AG09309 (cell line): ENCODE data around the gene CDYL2.
A peak's percentile ranks its signal among the peaks of the same experiment; 100 is the strongest.
"Not testable (repeated sequence)": the region's sequence is repeated elsewhere in the genome, so short reads cannot be mapped to it uniquely, and the experiment has no call there.

ENCODE experiments used
- DNase-seq: peaks from one replicate; pipeline ENCODE4 v3.0.0-alpha.2; 2010; ENCODE audit warnings: low read depth
- H3K4me3 ChIP-seq: 2 replicates; pipeline ENCODE4 v1.5.1; 2011; ENCODE audit warnings: mild to moderate bottlenecking, low read depth, low read length, moderate library complexity; ENCODE audit not compliant: control insufficient read depth
- CTCF ChIP-seq: IDR thresholded peaks from 2 replicates; pipeline ENCODE4 v1.5.1; 2011; ENCODE audit warnings: mild to moderate bottlenecking, low read depth, low read length, inconsistent platforms; ENCODE audit not compliant: insufficient read depth, control insufficient read depth; ENCODE audit errors: missing control alignments

The CDYL2 gene

DNA sequence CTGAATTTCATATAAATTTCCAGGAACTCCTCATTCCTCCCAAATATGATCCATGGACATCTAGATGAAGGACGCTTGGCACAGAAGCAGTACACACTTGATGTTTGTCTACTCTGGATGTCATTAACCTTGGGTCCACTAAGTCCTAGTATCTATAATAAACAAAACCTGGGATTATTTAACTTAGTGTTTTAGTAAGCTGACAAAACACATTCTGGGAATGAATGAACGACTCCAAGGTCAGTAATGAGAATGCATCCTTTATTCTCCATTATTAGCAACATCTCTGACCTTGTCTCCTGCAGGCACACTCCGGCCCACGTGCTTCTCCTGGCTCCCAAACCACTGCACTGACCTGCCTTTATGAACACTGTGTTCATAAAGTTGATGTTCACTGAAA lies 24.1 kb upstream of the CDYL2 start:
- TF ChIP-seq CTCF = no peak
- DNase-seq = no peak
- H3K4me3 ChIP-seq = no peak overlapping the region

DNA sequence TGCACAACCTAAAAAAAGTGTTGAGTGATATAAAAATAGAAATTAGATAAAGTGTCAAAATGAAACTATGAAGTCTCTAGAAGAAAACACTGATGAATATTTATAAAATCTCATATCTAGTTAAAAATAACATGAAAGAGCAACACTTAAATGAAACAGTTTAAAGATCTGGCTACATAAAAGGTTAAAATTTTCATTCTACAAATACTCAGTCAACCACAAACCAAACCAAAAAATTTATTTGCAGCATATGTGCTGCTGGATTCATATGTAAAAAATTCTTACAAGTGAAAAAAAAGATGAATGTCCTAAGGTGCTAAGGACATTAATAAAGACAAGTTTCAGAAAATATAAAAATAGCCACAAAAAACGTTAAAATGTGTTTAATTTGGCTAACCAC lies 22.6 kb upstream of the CDYL2 start:
- DNase-seq = no peak
- no peak overlapping the region for H3K4me3 ChIP-seq
- no peak for TF ChIP-seq CTCF

DNA sequence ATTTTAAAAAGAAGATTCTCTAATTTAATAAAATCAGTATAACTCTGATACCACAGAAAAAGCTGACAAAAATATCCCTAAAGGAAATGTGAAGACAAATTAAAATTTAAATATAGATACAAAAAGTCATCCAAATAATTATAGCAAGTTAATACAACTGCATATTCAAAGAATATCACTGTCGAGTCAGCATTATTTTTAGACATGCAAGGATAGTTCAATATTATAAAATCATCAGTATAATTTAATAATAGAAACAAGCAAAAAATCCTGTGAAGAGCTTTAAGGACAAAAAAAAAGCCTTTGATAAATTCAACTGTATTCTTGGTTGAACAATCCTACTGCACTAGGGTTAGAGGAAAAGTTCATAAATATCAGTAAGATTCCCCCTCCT lies 21.0 kb upstream of the CDYL2 start:
- no peak overlapping the region for H3K4me3 ChIP-seq
- no peak for TF ChIP-seq CTCF
- no peak for DNase-seq

- TF ChIP-seq CTCF = peak; percentile 73
- H3K4me3 ChIP-seq = no peak overlapping the region
- DNase-seq = peak; percentile 23
Observed at GRCh38 chr16:80824623-80825364, 20.4 kb upstream of the CDYL2 start.

- DNase-seq = no peak
- no peak overlapping the region for H3K4me3 ChIP-seq
- TF ChIP-seq CTCF = no peak
Observed at GRCh38 chr16:80819988-80820387, 15.6 kb upstream of the CDYL2 start.

DNA sequence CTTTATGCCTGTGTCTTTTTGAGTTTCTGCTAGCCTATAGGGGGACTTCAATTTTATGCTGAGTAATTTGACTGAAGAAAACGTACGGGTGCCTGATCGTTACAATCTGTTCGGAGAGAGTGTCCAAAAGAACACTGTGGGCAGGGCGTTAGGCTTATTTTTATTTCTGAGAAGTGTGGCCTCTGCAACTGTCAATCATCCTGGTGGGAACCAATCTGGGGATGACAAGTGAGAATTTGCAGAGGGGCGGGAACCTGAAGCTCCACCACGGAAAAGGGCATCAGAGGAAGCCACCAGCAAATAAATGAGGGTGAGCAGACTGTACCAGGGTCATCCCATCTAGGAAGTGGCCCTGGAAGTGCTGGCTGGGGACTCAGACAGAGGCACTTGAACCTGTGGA lies 12.0 kb upstream of the CDYL2 start:
- no peak overlapping the region for H3K4me3 ChIP-seq
- DNase-seq = no peak
- no peak for TF ChIP-seq CTCF

DNA sequence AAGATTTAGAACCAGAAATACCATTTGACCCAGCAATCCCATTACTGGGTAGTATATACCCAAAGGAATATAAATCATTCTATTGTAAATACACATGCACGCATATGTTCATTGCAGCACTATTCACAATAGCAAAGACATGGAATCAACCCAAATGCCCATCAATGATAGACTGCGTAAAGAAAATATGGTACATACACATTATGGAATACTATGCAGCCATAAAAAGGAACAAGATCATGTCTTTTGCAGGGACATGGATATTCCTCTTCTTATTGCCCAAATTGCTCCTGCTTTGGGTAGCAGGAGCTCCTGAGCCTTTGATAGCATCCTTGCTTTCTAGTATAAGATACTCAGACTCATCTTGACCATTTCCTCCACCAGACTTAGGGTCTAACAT lies 10.9 kb upstream of the CDYL2 start:
- not testable (repeated sequence) for H3K4me3 ChIP-seq, DNase-seq
